ENCODE measurements around the gene PZP.
"Not testable (repeated sequence)": the region's sequence is repeated elsewhere in the genome, so short reads cannot be mapped to it uniquely, and the experiment has no call there.

DNA sequence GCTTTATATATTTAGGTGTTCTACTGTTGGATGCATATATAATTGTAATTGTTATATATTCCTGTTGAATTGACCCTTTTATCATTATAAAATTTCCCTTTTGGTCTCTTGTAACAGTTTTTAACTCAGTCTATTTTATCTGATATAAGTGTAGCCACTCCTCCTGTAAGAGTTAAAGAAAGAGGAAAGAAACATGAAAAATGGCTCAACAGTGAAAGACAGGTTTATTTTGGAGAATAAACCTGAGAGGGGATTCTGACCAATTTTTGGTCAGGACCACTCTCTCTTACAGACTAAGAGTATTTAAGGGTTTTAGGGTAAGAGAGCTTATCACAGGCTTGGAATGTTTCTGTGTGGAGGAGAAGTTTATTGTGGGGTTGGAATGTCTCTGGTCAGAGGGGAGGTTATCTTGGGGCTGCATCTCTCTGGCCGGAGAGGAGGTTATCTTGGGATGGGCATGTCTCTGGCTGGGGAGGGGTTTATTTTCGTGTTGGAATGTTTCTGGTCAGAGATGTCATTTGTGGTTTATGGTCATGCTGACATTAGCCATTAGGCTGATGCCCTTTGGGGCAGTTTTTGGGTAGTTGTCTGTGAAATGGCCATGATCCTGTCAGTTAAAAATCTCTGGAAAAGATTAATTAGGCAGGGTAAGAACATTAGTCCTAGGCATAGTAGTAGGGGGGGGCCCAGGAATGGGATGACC lies 68.5 kb downstream of the PZP start:
- not testable (repeated sequence) for TF ChIP-seq MAFK (IDR thresholded peaks at IDR 0.05; ENCODE audit: low read length); YY1 (IDR thresholded peaks at IDR 0.05; ENCODE audit: borderline replicate concordance in 1 of 3, control insufficient read depth in 1 of 3, extremely low read depth in 1 of 3, insufficient read depth in 3 of 3, insufficient read length in 1 of 3, insufficient replicate concordance in 2 of 3, low read depth in 1 of 3, low read length in 2 of 3); XRCC5 (IDR thresholded peaks at IDR 0.05; ENCODE audit: low read depth, low read length); CTCF (IDR thresholded peaks at IDR 0.05 in 2 of 3, conservative IDR thresholded peaks at IDR 0.05 in 1 of 3; ENCODE audit: insufficient read depth in 2 of 3, low read depth in 1 of 3, low read length in 3 of 3); POLR2A (conservative IDR thresholded peaks at IDR 0.05); SIRT6 (IDR thresholded peaks at IDR 0.05; ENCODE audit: low read depth, low read length); CBX3 (IDR thresholded peaks at IDR 0.05; ENCODE audit: borderline replicate concordance in 1 of 2, low read length in 2 of 2)
